ENCODE data around the gene ACACA. TPM values are rescaled to one million over a fixed set of nuclear protein-coding genes. Genes with fewer than 3 reads are reported as not detected.

Gene ACACA
- total RNA-seq, 1 experiment from 2014 or later = 33.0 TPM

DNA sequence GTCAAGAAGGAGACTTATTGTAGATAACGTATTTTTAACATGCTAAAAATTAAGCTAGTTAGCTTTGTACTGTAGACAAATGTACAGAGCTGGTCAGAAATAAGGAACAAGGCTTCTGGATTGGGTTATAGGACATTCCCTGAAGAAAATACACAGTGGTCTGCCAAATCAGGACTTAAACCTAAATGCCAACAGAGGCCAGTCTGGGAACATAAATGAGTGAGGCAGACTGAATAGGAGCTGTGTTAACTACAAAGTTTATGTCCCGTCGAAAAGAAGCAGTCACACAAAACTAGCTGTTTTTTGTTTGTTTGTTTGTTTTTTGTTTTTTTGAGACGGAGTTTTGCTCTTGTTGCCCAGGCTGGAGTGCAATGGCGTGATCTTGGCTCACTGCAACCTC, 151.2 kb downstream of the ACACA start:
- Histone ChIP-seq H3K36me3 (ENCODE audit: low read depth, low read length) (peaks cover 15% of the 10 kb centered on the region), H3K27ac (ENCODE audit: low read length) (no peak overlapping the region), H2AFZ (ENCODE audit: low read length) (no peak overlapping the region), H3K9ac (ENCODE audit: low read length) (no peak overlapping the region), H4K20me1 (ENCODE audit: low read length) (no peaks in the 10 kb centered on the region), H3K9me2 (replicated peaks; ENCODE audit: low read length) (no peaks in the 10 kb centered on the region), H3K9me3 (ENCODE audit: low read length) (no peaks in the 10 kb centered on the region), H3K4me1 (ENCODE audit: insufficient read depth, low read length) (no peaks in the 10 kb centered on the region), H3K4me3 (ENCODE audit: low read length) (no peak overlapping the region), H3F3A (ENCODE audit: low read length, unreplicated experiment) (no peaks in the 10 kb centered on the region), H3K4me2 (ENCODE audit: low read length) (no peak overlapping the region), H3K79me2 (ENCODE audit: low read length) (no peaks in the 10 kb centered on the region), H3K27me3 (ENCODE audit: low read length) (no peaks in the 10 kb centered on the region)
- TF ChIP-seq EZH2 (IDR thresholded peaks at IDR 0.05; ENCODE audit: low read length, unreplicated experiment) (no peak), EZH2phosphoT487 (IDR thresholded peaks at IDR 0.05; ENCODE audit: borderline replicate concordance, low read length) (no peak)
- TF ChIP-seq, protein P1, sequence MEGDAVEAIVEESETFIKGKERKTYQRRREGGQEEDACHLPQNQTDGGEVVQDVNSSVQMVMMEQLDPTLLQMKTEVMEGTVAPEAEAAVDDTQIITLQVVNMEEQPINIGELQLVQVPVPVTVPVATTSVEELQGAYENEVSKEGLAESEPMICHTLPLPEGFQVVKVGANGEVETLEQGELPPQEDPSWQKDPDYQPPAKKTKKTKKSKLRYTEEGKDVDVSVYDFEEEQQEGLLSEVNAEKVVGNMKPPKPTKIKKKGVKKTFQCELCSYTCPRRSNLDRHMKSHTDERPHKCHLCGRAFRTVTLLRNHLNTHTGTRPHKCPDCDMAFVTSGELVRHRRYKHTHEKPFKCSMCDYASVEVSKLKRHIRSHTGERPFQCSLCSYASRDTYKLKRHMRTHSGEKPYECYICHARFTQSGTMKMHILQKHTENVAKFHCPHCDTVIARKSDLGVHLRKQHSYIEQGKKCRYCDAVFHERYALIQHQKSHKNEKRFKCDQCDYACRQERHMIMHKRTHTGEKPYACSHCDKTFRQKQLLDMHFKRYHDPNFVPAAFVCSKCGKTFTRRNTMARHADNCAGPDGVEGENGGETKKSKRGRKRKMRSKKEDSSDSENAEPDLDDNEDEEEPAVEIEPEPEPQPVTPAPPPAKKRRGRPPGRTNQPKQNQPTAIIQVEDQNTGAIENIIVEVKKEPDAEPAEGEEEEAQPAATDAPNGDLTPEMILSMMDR (conservative IDR thresholded peaks at IDR 0.05; ENCODE audit: low read depth, low read length) = no peak
- intact Hi-C loops (cut with micrococcal nuclease) = no loop called here
- DNase-seq (no peak), ATAC-seq (no peak)
- BruUV-seq (replicated peaks) = no TSS peak
- ChIA-PET CTCF (no interaction called here), POLR2A (ENCODE audit: unreplicated experiment) (no interaction called here)

DNA sequence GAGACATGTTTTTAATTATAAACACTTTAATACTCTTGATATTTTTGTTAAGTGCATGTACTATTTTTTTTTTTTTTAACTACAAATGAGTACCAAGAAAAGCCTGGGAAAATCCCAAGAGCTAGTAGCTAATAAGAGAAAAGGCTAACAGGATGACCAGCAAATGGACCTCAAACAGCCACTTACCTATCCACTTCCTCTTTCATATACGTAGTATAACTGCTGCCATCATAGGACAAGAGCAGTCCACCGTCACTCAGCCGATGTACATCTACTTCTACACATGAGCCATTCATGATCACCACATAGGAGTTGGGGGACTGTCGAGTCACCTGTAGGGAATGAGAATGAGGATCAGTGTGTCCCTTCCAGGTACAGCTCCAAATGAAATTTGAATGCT, 158.8 kb downstream of the ACACA start:
- Histone ChIP-seq H3K27me3 (ENCODE audit: low read length) (no peaks in the 10 kb centered on the region), H3K4me1 (ENCODE audit: insufficient read depth, low read length) (no peaks in the 10 kb centered on the region), H3K79me2 (ENCODE audit: low read length) (no peaks in the 10 kb centered on the region), H3K9ac (ENCODE audit: low read length) (no peak overlapping the region), H2AFZ (ENCODE audit: low read length) (no peak overlapping the region), H3F3A (ENCODE audit: low read length, unreplicated experiment) (no peaks in the 10 kb centered on the region), H4K20me1 (ENCODE audit: low read length) (no peaks in the 10 kb centered on the region), H3K4me2 (ENCODE audit: low read length) (no peak overlapping the region), H3K9me3 (ENCODE audit: low read length) (no peaks in the 10 kb centered on the region), H3K4me3 (ENCODE audit: low read length) (no peak overlapping the region), H3K36me3 (ENCODE audit: low read depth, low read length) (peaks cover 37% of the 10 kb centered on the region; the same call in 1 of the 2 replicates), H3K9me2 (replicated peaks; ENCODE audit: low read length) (no peaks in the 10 kb centered on the region), H3K27ac (ENCODE audit: low read length) (no peak overlapping the region)
- CTCF ChIA-PET = no interaction called here
- BruUV-seq (replicated peaks) = no TSS peak
- DNase-seq (no peak), ATAC-seq (no peak)
- POLR2A ChIA-PET (ENCODE audit: unreplicated experiment) = no interaction called here
- intact Hi-C loops (cut with micrococcal nuclease) = no loop called here
- TF ChIP-seq, protein P1 (conservative IDR thresholded peaks at IDR 0.05; ENCODE audit: low read depth, low read length) = no peak
- TF ChIP-seq EZH2phosphoT487 (IDR thresholded peaks at IDR 0.05; ENCODE audit: borderline replicate concordance, low read length) (no peak), EZH2 (IDR thresholded peaks at IDR 0.05; ENCODE audit: low read length, unreplicated experiment) (no peak)

GRCh38 chr17:37246085-37246484, 160.6 kb downstream of the ACACA start:
- Histone ChIP-seq H4K20me1 (ENCODE audit: low read length) (no peaks in the 10 kb centered on the region), H3K79me2 (ENCODE audit: low read length) (no peaks in the 10 kb centered on the region), H3K27me3 (ENCODE audit: low read length) (no peaks in the 10 kb centered on the region), H2AFZ (ENCODE audit: low read length) (no peak overlapping the region), H3K36me3 (ENCODE audit: low read depth, low read length) (peaks cover 40% of the 10 kb centered on the region), H3K27ac (ENCODE audit: low read length) (no peak overlapping the region), H3K4me2 (ENCODE audit: low read length) (no peak overlapping the region), H3F3A (ENCODE audit: low read length, unreplicated experiment) (no peaks in the 10 kb centered on the region), H3K9me3 (ENCODE audit: low read length) (no peaks in the 10 kb centered on the region), H3K9ac (ENCODE audit: low read length) (no peak overlapping the region), H3K9me2 (replicated peaks; ENCODE audit: low read length) (no peaks in the 10 kb centered on the region), H3K4me3 (ENCODE audit: low read length) (no peak overlapping the region), H3K4me1 (ENCODE audit: insufficient read depth, low read length) (no peaks in the 10 kb centered on the region)
- ChIA-PET POLR2A (ENCODE audit: unreplicated experiment) (no interaction called here), CTCF (no interaction called here)
- DNase-seq = no peak
- no TSS peak for BruUV-seq (replicated peaks)
- intact Hi-C loops (cut with micrococcal nuclease) = no loop called here
- no peak for ATAC-seq
- TF ChIP-seq EZH2 (IDR thresholded peaks at IDR 0.05; ENCODE audit: low read length, unreplicated experiment) (no peak), EZH2phosphoT487 (IDR thresholded peaks at IDR 0.05; ENCODE audit: borderline replicate concordance, low read length) (no peak)
- TF ChIP-seq, protein P1 (conservative IDR thresholded peaks at IDR 0.05; ENCODE audit: low read depth, low read length) = no peak
